ENCODE results near the gene DNAH11. TPM values are rescaled to one million over a fixed set of nuclear protein-coding genes. Genes with fewer than 3 reads are reported as not detected.
A peak's percentile ranks its signal among the peaks of the same experiment; 100 is the strongest.

The DNAH11 gene
- total and polyA plus RNA-seq, 2 of the 8 experiments (the other 6 are each of a cell fraction or from before 2014, with no cell fraction given) = 1.8 to 4.9 TPM

DNA sequence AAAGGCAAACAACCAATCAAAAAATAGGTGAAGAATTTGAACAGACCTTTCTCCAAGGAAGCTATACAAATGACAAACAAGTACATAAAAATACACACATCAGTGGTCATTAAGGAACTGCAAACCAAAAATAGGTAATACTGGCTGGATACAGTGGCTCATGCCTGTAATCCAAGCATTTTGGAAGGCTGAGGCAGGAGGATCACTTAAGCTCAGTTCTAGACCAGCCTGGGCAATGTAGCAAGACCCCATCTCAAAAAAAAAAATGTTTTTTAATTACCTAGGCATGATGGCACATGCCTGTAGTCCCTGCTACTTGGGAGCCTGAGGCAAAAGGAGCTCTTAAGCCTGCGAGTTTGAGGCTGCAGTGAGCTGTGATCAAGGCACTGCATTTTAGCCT, 383.6 kb downstream of the DNAH11 start:
- Histone ChIP-seq H3K79me2 (ENCODE audit: control insufficient read depth in 1 of 2, insufficient read depth in 2 of 2, low read length in 2 of 2) (peaks cover 8 to 97% of the 10 kb centered on the region in 2 experiments), H3K79me1 (ENCODE audit: low read depth, low read length) (peaks cover 8% of the 10 kb centered on the region; the same call in 1 of the 2 replicates), H3K27me3 (replicated peaks in 1 of 4; ENCODE audit: control insufficient read depth in 3 of 4, extremely low read depth in 1 of 4, insufficient read depth in 3 of 4, low read length in 3 of 4) (no peaks in the 10 kb centered on the region), H3K23me2 (ENCODE audit: low read depth, low read length) (no peaks in the 10 kb centered on the region), H4K5ac (ENCODE audit: insufficient read length, low read depth, low read length) (no peak overlapping the region), H4K91ac (replicated peaks; ENCODE audit: insufficient read length, low read length) (no peak overlapping the region), H3K4me2 (ENCODE audit: insufficient read depth in 1 of 2, low read depth in 2 of 2, low read length in 2 of 2) (no peak overlapping the region), H3K4ac (replicated peaks; ENCODE audit: insufficient read length, low read depth, low read length) (no peak overlapping the region), H3K18ac (ENCODE audit: extremely low read depth, low read length) (no peak overlapping the region), H3K36me3 (ENCODE audit: control insufficient read depth in 2 of 4, insufficient read depth in 4 of 4, low read length in 3 of 4) (no peaks in the 10 kb centered on the region), H2BK12ac (ENCODE audit: low read depth, low read length) (no peak overlapping the region), H3K4me3 (ENCODE audit: extremely low read depth in 1 of 4, insufficient read depth in 2 of 4, low read depth in 3 of 4, low read length in 4 of 4) (no peak overlapping the region), H4K20me1 (replicated peaks in 1 of 2; ENCODE audit: control insufficient read depth in 1 of 2, insufficient read depth in 2 of 2, low read length in 2 of 2) (peaks cover 0 to 4% of the 10 kb centered on the region in 2 experiments), H2BK5ac (ENCODE audit: low read depth, low read length) (no peak overlapping the region), H3K9me3 (ENCODE audit: insufficient read depth in 2 of 2, low read depth in 1 of 2, low read length in 1 of 2) (no peaks in the 10 kb centered on the region), H3K56ac (replicated peaks; ENCODE audit: insufficient read length, low read depth, low read length) (no peak overlapping the region), H2AFZ (ENCODE audit: low read length) (no peak overlapping the region), H3K4me1 (replicated peaks in 1 of 4; ENCODE audit: control insufficient read depth in 3 of 4, insufficient read depth in 4 of 4, low read length in 3 of 4) (peaks cover 5 to 14% (median 9%) of the 10 kb centered on the region in 4 experiments; a peak in 6 of 7 replicates), H2AK5ac (ENCODE audit: low read depth, low read length) (no peak overlapping the region), H4K8ac (ENCODE audit: extremely low read depth, insufficient read depth, low read length) (no peak overlapping the region), H2BK20ac (ENCODE audit: low read length) (no peak overlapping the region), H3K27ac (ENCODE audit: low read depth, low read length) (no peak overlapping the region), H2BK15ac (ENCODE audit: low read length) (no peak overlapping the region), H3K14ac (ENCODE audit: insufficient read length) (no peak overlapping the region), H2BK120ac (replicated peaks; ENCODE audit: low read depth, low read length) (no peak overlapping the region), H3K23ac (ENCODE audit: insufficient read length) (no peak overlapping the region), H3K9ac (replicated peaks in 1 of 4; ENCODE audit: extremely low read depth in 1 of 4, low read depth in 3 of 4, low read length in 3 of 4) (no peak overlapping the region)
- DNase-seq (ENCODE audit: low read depth in 1 of 2, low spot score in 2 of 2) = no peak
- CTCF ChIA-PET (ENCODE audit: partially characterized antibody) = interaction anchor here (1.3 kb wide), 1 partner anchor 17 kb away, joined by 4 read pairs; no protein-coding TSS in a partner anchor
- FAIRE-seq = no peak
- 87% methylated on average over 1 of the region's 1 CpG; no CpG with 5 or more reads in 1 of the 2 experiments for WGBS, 2 experiments (ENCODE audit: extremely low coverage in 1 of 2, insufficient coverage in 1 of 2, insufficient read length in 1 of 2, insufficient replicate concordance in 2 of 2, low coverage in 1 of 2, low lambda C conversion rate in 2 of 2, missing lambda C conversion rate in 1 of 2)
- POLR2A ChIA-PET (ENCODE audit: partially characterized antibody) = interaction anchor here (1.0 kb wide), 1 partner anchor 9 kb away, joined by 3 read pairs; no protein-coding TSS in a partner anchor
- TF ChIP-seq KDM1A (IDR thresholded peaks at IDR 0.05; ENCODE audit: borderline replicate concordance, low read length) = peak; percentile 48; the same call in 1 of the 2 replicates
- no peak for TF ChIP-seq SIN3A (conservative IDR thresholded peaks at IDR 0.05 in 1 of 2, IDR thresholded peaks at IDR 0.05 in 1 of 2; ENCODE audit: low read depth in 1 of 2, low read length in 2 of 2)
